Neural progenitor cell (in vitro differentiated cells): ENCODE data around the gene CALB2. TPM values are rescaled to one million over a fixed set of nuclear protein-coding genes. Genes with fewer than 3 reads are reported as not detected.

Experiments
- DNase-seq: peaks from one replicate; pipeline ENCODE4 v3.0.0-alpha.2; 2016; ENCODE audit warnings: low spot score
- H2AFZ ChIP-seq: fragments of 200-600 bp; sonication (generic); replicated peaks from 2 replicates; pipeline ENCODE4 v1.6.1; 2016; ENCODE audit warnings: antibody characterized with exemption
- H3F3A ChIP-seq: fragments of 200-600 bp; sonication (generic); 2 replicates; pipeline ENCODE4 v1.6.1; 2016; ENCODE audit warnings: antibody characterized with exemption, low read depth
- H3K27ac ChIP-seq: fragments of 200-600 bp; sonication (generic); 2 replicates; pipeline ENCODE4 v1.5.1; 2016; ENCODE audit warnings: mild to moderate bottlenecking
- H3K27me3 ChIP-seq: fragments of 200-600 bp; sonication (generic); 2 replicates; pipeline ENCODE4 v1.6.1; 2016; ENCODE audit warnings: mild to moderate bottlenecking, moderate library complexity
- H3K36me3 ChIP-seq: fragments of 200-600 bp; sonication (generic); 2 replicates; pipeline ENCODE4 v1.5.1; 2016
- H3K4me1 ChIP-seq: fragments of 200-600 bp; sonication (generic); 2 replicates; pipeline ENCODE4 v1.6.1; 2016; ENCODE audit warnings: mixed run types
- H3K4me2 ChIP-seq: fragments of 200-600 bp; sonication (generic); 2 replicates; pipeline ENCODE4 v1.6.1; 2016
- H3K4me3 ChIP-seq: fragments of 200-600 bp; sonication (generic); 2 replicates; pipeline ENCODE4 v1.5.1; 2016
- H3K79me2 ChIP-seq: fragments of 200-600 bp; sonication (generic); 2 replicates; pipeline ENCODE4 v1.6.1; 2016; ENCODE audit warnings: low read depth
- H3K9ac ChIP-seq: fragments of 200-600 bp; sonication (generic); 2 replicates; pipeline ENCODE4 v1.6.1; 2016
- H3K9me3 ChIP-seq: fragments of 200-600 bp; sonication (generic); 2 replicates; pipeline ENCODE4 v1.5.1; 2016; ENCODE audit warnings: low read depth
- H4K20me1 ChIP-seq: fragments of 200-600 bp; sonication (generic); 2 replicates; pipeline ENCODE4 v1.6.1; 2016; ENCODE audit warnings: low read depth
- H3K27ac Mint-ChIP-seq: 3 replicates; pipeline ENCODE4 v1.8.0; 2021; ENCODE audit warnings: mixed read lengths
- H3K27me3 Mint-ChIP-seq: 2 replicates; pipeline ENCODE4 v1.8.0; 2022; ENCODE audit warnings: low read depth, mild to moderate bottlenecking, inconsistent platforms, moderate library complexity, mixed read lengths; ENCODE audit not compliant: insufficient read depth
- H3K36me3 Mint-ChIP-seq: 3 replicates; pipeline ENCODE4 v1.8.0; 2021; ENCODE audit warnings: mixed read lengths
- H3K4me1 Mint-ChIP-seq: 3 replicates; pipeline ENCODE4 v1.8.0; 2021; ENCODE audit warnings: mixed read lengths
- H3K4me3 Mint-ChIP-seq: 3 replicates; pipeline ENCODE4 v1.8.0; 2021; ENCODE audit warnings: mild to moderate bottlenecking, moderate library complexity, mixed read lengths
- H3K9me3 Mint-ChIP-seq: 3 replicates; pipeline ENCODE4 v1.8.0; 2020; ENCODE audit warnings: mixed read lengths
- EZH2 ChIP-seq: fragments of 200-600 bp; sonication (generic); IDR thresholded peaks from 2 replicates; pipeline ENCODE4 v1.6.1; 2017; ENCODE audit warnings: antibody characterized with exemption, mild to moderate bottlenecking, moderate library complexity
- EZH2phosphoT487 ChIP-seq: fragments of 200-600 bp; sonication (generic); IDR thresholded peaks from 2 replicates; pipeline ENCODE4 v1.6.1; 2017; ENCODE audit warnings: antibody characterized with exemption
- total RNA-seq: library from RNA; depleted of rRNA; stranded (reverse); fragments of >200 nt; gene quantifications from 2 replicates; pipeline ENCODE4 v1.2.3, GENCODE V29; 2015; ENCODE audit warnings: low replicate concordance
- TF ChIP-seq, protein P1 (sequence below): fragments of 200-600 bp; sonication (generic); IDR thresholded peaks from 2 replicates; pipeline ENCODE4 v1.5.1; 2017; ENCODE audit warnings: antibody characterized with exemption, mild to moderate bottlenecking

CALB2 gene
- total RNA-seq, 1 donor from 2014 or later: not detected

DNA sequence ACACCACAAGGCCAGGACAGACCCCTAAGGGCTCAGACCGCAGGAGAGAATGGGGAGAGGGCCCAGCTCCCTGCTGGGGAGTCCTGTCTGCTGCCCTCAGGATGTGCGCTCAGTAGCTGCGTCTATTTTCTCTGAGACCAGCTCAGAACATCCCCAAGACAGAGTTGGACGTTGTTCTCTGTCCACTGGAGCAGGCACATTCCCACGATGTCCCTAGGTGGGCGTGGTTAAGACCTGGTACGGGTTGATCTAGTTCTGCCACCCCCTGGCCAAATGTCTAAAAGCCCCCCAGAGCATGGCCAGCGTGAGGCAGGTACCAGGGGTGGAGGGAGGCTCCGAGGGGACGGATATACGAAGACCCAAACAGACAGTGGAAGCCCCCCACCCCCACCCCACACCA lies 842 bp upstream of the CALB2 start:
- no peak for TF ChIP-seq EZH2
- TF ChIP-seq, protein P1, sequence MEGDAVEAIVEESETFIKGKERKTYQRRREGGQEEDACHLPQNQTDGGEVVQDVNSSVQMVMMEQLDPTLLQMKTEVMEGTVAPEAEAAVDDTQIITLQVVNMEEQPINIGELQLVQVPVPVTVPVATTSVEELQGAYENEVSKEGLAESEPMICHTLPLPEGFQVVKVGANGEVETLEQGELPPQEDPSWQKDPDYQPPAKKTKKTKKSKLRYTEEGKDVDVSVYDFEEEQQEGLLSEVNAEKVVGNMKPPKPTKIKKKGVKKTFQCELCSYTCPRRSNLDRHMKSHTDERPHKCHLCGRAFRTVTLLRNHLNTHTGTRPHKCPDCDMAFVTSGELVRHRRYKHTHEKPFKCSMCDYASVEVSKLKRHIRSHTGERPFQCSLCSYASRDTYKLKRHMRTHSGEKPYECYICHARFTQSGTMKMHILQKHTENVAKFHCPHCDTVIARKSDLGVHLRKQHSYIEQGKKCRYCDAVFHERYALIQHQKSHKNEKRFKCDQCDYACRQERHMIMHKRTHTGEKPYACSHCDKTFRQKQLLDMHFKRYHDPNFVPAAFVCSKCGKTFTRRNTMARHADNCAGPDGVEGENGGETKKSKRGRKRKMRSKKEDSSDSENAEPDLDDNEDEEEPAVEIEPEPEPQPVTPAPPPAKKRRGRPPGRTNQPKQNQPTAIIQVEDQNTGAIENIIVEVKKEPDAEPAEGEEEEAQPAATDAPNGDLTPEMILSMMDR: peak; percentile 17
- Mint-ChIP-seq H3K27me3 (peaks cover 11% of the 10 kb centered on the region), H3K9me3 (no peaks in the 10 kb centered on the region), H3K4me3 (no peak overlapping the region), H3K4me1 (peaks cover 11% of the 10 kb centered on the region), H3K27ac (no peak overlapping the region), H3K36me3 (no peaks in the 10 kb centered on the region)
- no peaks in the 10 kb centered on the region for H3F3A ChIP-seq
- H2AFZ ChIP-seq: no peak overlapping the region
- no peaks in the 10 kb centered on the region for H3K36me3 ChIP-seq
- H3K9me3 ChIP-seq: no peaks in the 10 kb centered on the region
- H3K79me2 ChIP-seq: no peaks in the 10 kb centered on the region
- H3K27ac ChIP-seq: no peak overlapping the region
- H3K9ac ChIP-seq: no peak overlapping the region
- H3K4me2 ChIP-seq: peak overlapping the region; percentile 82
- peaks cover 36% of the 10 kb centered on the region for H3K27me3 ChIP-seq
- DNase-seq: peak; percentile 58
- no peaks in the 10 kb centered on the region for H3K4me1 ChIP-seq
- H4K20me1 ChIP-seq: no peaks in the 10 kb centered on the region
- no peak overlapping the region for H3K4me3 ChIP-seq

DNA sequence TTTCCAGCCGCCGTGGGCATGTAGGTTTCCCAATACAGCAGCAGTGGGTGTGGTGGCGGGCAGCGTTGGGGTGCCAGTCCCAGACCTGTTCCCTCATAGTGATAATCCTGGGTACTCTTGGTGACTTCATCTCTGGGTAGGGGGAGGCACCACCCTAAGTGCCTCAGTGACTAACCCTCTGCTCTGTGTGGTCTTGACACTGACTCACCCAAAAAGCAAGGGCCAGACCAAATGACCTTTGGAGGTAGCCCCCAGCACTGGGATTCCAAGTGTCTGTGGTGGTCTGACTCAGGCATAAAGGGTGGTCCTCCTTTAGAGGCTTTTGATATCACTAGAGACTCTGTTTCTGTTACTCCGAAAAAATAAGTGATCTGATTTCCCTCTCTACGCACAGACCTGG lies 908 bp downstream of the CALB2 start:
- no peaks in the 10 kb centered on the region for H3K4me1 ChIP-seq
- H3K9ac ChIP-seq: no peak overlapping the region
- no peaks in the 10 kb centered on the region for H3K9me3 ChIP-seq
- H3K27ac ChIP-seq: no peak overlapping the region
- no peaks in the 10 kb centered on the region for H3K79me2 ChIP-seq
- H3K4me1 Mint-ChIP-seq: peaks cover 4% of the 10 kb centered on the region
- no peak overlapping the region for H2AFZ ChIP-seq
- no peak for DNase-seq
- H3K4me2 ChIP-seq: no peak overlapping the region
- no peak overlapping the region for H3K27ac Mint-ChIP-seq
- H3F3A ChIP-seq: no peaks in the 10 kb centered on the region
- H3K4me3 Mint-ChIP-seq: peak overlapping the region; percentile 27
- H3K36me3 ChIP-seq: no peaks in the 10 kb centered on the region
- H3K36me3 Mint-ChIP-seq: no peaks in the 10 kb centered on the region
- TF ChIP-seq, protein P1: no peak
- no peak for TF ChIP-seq EZH2
- TF ChIP-seq EZH2phosphoT487: no peak
- no peaks in the 10 kb centered on the region for H3K9me3 Mint-ChIP-seq
- no peaks in the 10 kb centered on the region for H4K20me1 ChIP-seq
- H3K27me3 ChIP-seq: peaks cover 36% of the 10 kb centered on the region
- no peak overlapping the region for H3K4me3 ChIP-seq
- peaks cover 10% of the 10 kb centered on the region for H3K27me3 Mint-ChIP-seq

DNA sequence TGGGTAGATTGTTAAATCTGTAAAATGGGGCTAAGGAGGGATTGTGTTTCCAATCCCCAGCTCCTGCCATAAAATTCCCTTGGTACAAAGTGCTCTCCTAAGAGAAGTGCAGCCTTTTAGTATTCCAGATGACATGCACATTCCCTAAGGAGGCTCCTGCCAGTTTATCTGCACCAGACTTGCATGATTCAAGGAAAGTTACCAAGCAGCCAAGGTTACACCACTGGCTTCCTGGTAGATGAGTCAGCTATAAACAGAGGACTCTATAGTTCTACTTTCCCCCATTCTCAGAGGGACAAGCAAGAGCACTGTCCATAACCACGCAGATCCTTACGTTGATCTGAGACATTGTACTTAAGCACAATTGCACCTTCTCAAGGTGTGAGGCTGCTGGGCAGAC lies 1.9 kb downstream of the CALB2 start:
- H3K4me1 Mint-ChIP-seq: peaks cover 4% of the 10 kb centered on the region
- H3K4me3 ChIP-seq: no peak overlapping the region
- no peaks in the 10 kb centered on the region for H3K36me3 ChIP-seq

More for the DNA sequence above, 1.9 kb downstream of the CALB2 start:
- Histone ChIP-seq H4K20me1 (no peaks in the 10 kb centered on the region), H3K4me1 (no peaks in the 10 kb centered on the region), H3K9ac (no peak overlapping the region), H3F3A (no peaks in the 10 kb centered on the region), H3K79me2 (no peaks in the 10 kb centered on the region), H3K9me3 (no peaks in the 10 kb centered on the region), H2AFZ (no peak overlapping the region), H3K27me3 (peaks cover 36% of the 10 kb centered on the region), H3K27ac (no peak overlapping the region), H3K4me2 (no peak overlapping the region)
- H3K27me3 Mint-ChIP-seq: peaks cover 10% of the 10 kb centered on the region
- no peak overlapping the region for H3K27ac Mint-ChIP-seq
- H3K36me3 Mint-ChIP-seq: no peaks in the 10 kb centered on the region
- TF ChIP-seq, protein P1: no peak
- TF ChIP-seq EZH2: no peak
- no peak for TF ChIP-seq EZH2phosphoT487
- H3K4me3 Mint-ChIP-seq: no peak overlapping the region
- DNase-seq: no peak
- no peaks in the 10 kb centered on the region for H3K9me3 Mint-ChIP-seq
